IPS-18c (cell line): Measurements from ENCODE around the gene ZNF248.

ENCODE experiments used
- H3K4me3 ChIP-seq: 2 replicates; pipeline ENCODE4 v1.7.0; 2013; ENCODE audit warnings: low read depth, mild to moderate bottlenecking, low read length, moderate library complexity; ENCODE audit not compliant: insufficient read depth
- H3K9me3 ChIP-seq: one replicate; pipeline ENCODE4 v1.6.1; 2013; ENCODE audit warnings: mild to moderate bottlenecking, low read length, moderate library complexity; ENCODE audit not compliant: control insufficient read depth, insufficient read depth

ZNF248 gene

DNA sequence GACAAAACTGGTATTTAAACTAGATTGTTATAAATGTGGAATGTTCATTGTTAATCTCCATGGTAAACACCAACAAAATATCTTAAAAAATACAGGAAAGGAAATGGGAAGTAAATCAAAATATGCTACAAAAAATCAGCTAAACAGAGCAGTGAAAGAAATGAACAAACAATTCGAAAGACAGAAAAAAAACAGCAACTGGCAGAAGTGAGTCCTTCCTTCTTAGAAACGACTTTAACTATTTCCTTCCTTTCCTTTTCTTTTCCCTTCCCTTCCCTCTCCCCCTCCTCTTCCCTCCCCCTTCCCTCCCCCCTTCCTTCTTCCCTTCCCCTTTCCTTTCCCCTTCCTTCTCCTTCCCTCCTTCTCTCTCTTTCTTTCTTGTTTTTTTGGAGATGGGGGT, 12.8 kb downstream of the ZNF248 start:
- H3K9me3 ChIP-seq, result no peaks in the 10 kb centered on the region
- H3K4me3 ChIP-seq, result no peak overlapping the region

DNA sequence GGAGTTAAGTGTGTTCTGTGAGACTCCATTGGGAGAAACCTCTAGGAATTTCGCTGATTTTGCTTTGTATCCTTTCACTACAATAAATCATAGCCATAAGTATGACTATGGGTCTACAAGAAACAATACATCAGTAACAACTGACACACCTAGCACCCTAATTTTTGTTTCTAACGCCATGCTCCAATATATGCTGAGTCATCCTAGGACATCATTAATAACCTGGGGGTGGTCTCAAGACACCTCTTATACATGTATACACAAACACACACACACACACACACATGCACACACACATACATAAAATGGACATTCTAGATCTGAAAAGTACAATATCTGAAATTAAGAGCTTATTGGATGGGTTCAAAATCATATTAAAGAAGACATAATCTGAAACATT, 18.2 kb downstream of the ZNF248 start:
- H3K4me3 ChIP-seq, result no peak overlapping the region
- peaks cover 2% of the 10 kb centered on the region for H3K9me3 ChIP-seq

DNA sequence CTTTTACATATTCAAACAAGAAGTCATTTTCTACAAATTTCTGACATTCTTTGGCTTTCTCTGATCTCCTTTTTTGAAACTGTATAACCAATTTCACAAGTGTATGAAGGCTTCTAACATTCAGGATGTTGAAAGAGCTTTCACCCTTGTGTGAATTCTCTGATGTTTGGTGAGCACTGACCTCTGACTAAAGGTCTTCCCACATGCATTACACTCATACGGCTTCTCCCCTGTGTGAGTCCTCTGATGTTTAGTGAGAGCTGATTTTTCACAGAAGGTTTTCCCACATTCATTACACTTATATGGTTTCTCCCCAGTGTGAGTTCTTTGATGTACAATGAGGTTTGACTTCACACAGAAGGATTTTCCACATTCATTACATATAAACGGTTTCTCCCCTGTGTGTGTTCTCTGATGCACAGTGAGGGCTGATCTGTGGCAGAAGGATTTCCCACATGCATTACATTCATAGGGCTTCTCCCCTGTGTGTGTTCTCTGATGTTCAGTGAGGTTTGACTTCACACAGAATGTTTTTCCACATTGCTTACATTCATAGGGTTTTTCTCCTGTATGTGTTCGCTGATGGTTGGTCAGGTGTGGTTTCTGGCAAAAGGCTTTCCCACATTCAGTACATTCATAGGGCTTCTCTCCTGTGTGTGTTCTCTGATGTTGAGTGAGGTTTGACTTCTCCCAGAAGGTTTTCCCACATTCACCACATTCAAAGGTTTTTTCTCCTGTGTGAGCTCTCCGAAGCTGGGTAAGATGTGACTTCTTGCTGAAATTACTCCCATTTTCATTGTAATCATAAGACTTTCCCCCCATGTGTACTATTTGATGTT, 25.7 kb downstream of the ZNF248 start:
- H3K4me3 ChIP-seq, result no peak overlapping the region
- H3K9me3 ChIP-seq, result peaks cover 15% of the 10 kb centered on the region

DNA sequence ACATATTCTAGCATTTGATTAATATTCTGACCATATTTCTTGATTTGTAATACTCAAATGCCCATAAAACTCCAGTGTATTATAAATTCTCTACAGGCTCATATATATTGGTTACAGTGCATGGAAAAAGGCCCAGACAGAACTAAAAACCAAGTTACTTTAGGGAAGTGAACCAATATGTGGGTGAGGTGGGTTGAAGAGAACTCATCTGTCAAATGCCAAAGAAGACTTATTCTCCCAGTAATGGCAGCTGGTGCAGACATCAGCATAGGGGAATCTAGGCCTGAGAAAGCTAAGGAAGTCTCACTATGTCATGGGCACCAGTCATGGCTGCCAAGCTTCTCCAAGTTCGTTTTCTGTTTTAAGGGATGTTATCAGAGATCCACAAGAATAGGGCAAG, 30.6 kb downstream of the ZNF248 start:
- peaks cover 6% of the 10 kb centered on the region for H3K9me3 ChIP-seq

DNA sequence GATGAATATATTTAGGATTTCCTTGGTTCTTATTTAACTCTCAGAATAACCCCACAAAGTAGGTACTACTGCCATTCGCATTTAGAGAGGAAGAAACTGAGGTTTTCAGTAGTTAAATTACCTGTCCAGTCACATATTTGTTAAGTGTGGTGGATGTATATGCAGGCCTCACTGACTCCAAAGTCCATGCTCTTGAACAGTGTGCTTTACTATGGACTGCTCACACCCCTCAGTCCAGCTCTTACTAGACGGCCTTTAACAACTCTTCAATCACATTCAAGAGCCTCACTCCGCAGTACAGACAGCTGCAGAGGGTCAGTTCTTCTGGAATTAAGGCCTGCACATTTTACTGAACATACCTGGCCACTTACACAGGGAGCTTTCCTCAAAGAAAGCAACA, 36.2 kb downstream of the ZNF248 start:
- Histone ChIP-seq H3K9me3 (peaks cover 6% of the 10 kb centered on the region), H3K4me3 (no peak overlapping the region)

More for the DNA sequence above, 30.6 kb downstream of the ZNF248 start:
- no peak overlapping the region for H3K4me3 ChIP-seq

DNA sequence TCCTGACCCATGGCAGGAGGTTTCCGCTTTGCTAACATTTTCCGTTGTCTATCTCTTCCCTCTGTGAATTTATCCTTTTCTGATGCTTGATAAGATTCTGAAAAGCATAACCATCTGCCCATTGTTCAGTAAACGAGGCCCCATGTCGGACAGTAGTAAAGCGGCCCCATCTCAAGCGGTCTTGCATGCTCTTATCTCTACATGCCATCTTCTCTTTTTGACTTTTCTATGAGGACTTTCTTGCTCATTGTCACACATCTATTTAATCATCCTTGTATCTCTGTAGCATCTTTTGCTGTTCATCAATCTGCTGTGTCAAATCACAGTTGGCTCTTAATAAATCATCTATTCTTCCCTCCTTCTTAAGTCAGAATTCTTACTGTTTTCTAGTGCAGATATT, 37.6 kb downstream of the ZNF248 start:
- Histone ChIP-seq H3K9me3 (peaks cover 11% of the 10 kb centered on the region), H3K4me3 (no peak overlapping the region)

GRCh38 chr10:37816290-37816689, 41.1 kb downstream of the ZNF248 start:
- Histone ChIP-seq H3K9me3 (peaks cover 15% of the 10 kb centered on the region), H3K4me3 (no peak overlapping the region)

GRCh38 chr10:37813763-37814162, 43.6 kb downstream of the ZNF248 start:
- Histone ChIP-seq H3K9me3 (peaks cover 12% of the 10 kb centered on the region), H3K4me3 (no peak overlapping the region)

- Histone ChIP-seq H3K9me3 (peaks cover 12% of the 10 kb centered on the region), H3K4me3 (no peak overlapping the region)
These were observed 45.1 kb downstream of the ZNF248 start for GRCh38 chr10:37812290-37812689.

DNA sequence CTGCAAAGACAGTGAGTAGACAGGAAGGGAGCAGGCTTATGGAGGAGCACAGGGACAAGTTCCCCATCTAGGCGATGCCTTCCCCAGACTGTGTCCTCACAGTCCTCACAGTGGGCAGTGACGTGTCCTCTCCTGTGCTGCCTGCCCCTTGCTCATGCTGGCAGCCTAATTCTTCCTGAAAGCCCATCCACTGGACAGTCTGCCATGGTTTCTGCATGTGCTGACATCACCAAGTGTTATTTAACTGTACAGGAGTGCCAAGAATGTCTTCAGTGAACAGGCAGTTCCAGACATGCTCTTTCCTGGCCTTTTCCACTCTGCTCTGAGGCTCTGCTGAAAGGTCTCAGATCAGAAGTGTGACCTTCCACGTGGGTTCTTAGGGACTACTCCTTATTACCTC, 54.1 kb downstream of the ZNF248 start:
- Histone ChIP-seq H3K4me3 (no peak overlapping the region), H3K9me3 (peaks cover 3% of the 10 kb centered on the region)

- no peak overlapping the region for H3K4me3 ChIP-seq
- peaks cover 3% of the 10 kb centered on the region for H3K9me3 ChIP-seq
These were observed 55.9 kb downstream of the ZNF248 start for GRCh38 chr10:37801557-37801956.

DNA sequence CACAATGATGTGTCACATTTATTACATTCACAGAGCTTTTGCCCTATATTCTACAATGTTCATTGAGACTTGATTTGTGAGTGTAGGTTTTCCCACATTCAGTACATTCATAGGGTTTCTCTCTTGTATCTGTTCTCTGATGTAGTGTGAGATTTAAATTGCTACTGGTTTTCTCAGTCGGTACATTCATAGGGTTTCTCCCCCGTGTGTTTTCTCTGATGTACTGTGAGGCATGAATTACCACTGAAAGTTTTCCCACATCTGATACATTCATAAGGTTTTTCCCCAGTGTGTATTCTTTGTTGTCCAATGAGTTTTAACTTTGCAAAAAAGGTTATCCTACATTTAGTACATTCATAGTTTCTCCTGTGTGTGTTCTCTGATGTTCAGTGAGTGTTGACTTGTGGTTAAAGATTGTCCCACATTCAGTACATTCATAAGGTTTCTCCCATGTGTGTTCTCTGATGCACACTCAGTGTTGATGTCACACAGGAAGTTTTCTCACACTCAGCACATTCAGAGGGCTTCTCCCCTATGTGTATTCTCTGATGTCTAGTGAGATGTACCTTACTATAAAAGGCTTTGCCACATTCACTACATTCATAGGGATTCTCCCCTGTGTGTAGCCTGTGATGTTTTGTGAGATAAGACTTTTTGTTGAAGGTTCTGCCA, 63.0 kb downstream of the ZNF248 start:
- H3K4me3 ChIP-seq, result no peak overlapping the region
- H3K9me3 ChIP-seq, result peaks cover 3% of the 10 kb centered on the region

DNA sequence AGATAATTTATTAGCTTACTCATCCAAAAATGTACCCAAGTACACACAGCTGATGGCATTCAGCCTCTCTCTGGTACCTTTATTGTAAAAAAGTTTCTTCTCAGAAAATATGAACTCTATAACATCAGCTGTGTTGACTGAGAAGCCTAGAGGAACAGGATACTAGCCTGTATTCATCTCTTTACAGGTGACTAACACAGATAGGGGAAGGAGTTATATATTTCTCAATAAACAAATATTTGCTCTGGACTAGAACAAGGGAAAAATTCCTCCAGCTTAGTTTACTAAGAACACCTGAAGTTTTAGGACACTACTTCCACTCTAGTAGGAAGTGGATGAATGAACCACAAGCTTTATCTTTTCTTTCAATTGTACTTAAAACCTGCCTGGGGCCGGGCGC, 67.8 kb downstream of the ZNF248 start:
- H3K9me3 ChIP-seq, result no peaks in the 10 kb centered on the region
- no peak overlapping the region for H3K4me3 ChIP-seq

DNA sequence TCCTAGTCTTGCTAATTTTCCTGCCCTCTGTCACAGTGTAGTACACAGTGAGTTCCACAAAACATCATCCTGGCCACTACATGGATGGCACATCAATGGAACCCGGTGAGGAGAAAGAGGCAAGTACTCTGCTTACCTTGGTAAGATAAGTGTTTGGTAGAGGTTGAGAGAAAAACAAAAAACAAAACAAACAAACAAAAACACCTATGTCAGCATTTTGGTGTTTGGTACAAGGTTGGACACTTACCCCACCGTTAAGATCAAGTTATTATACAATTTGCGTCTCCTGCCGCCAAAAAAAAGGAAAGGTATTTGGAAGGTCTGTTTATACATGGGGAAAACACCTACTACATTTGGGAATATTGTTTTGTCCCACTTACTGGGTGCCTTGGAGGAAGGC, 72.7 kb downstream of the ZNF248 start:
- Histone ChIP-seq H3K9me3 (peaks cover 2% of the 10 kb centered on the region), H3K4me3 (no peak overlapping the region)

- Histone ChIP-seq H3K9me3 (peaks cover 2% of the 10 kb centered on the region), H3K4me3 (no peak overlapping the region)
These were observed 76.9 kb downstream of the ZNF248 start for GRCh38 chr10:37780536-37780935.

- Histone ChIP-seq H3K4me3 (no peak overlapping the region), H3K9me3 (peaks cover 4% of the 10 kb centered on the region)
These were observed 80.4 kb downstream of the ZNF248 start for GRCh38 chr10:37777056-37777455.

- Histone ChIP-seq H3K9me3 (peaks cover 4% of the 10 kb centered on the region), H3K4me3 (no peak overlapping the region)
These were observed 81.8 kb downstream of the ZNF248 start for GRCh38 chr10:37775612-37776011.

DNA sequence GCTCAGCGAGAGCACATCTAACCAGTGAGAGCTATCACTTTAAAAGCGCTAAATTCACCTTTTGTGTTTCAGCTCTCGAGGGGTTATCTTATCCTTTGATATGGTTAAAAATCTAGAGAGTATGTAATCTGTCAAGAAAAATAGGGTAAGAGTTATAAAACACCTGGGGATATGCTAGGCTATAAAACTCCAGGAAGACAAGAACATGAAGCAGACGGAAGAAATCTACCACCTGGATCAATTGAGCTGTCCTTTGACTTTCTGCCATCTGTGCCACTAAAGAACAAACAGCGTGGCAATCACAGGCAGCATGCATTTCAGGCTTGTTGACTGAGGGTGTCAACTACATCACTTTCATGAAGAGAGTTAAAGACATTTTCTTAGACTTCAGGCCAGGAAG, 83.1 kb downstream of the ZNF248 start:
- peaks cover 2% of the 10 kb centered on the region for H3K9me3 ChIP-seq
- H3K4me3 ChIP-seq, result no peak overlapping the region
